ENCODE results near the gene OR4D11.
"Not testable (repeated sequence)": the region's sequence is repeated elsewhere in the genome, so short reads cannot be mapped to it uniquely, and the experiment has no call there.

Gene OR4D11

GRCh38 chr11:59503276-59503675, at the start of gene OR4D11:
Gene OR4D11 (plus strand): TSS chr11:59503576. CDS start chr11:59503576, 0 bp downstream.
- no peak for DNase-seq

GRCh38 chr11:59456661-59457060, 46.7 kb upstream of the OR4D11 start, which contains the start of gene OR4D6:
Gene OR4D6 (plus strand): TSS chr11:59456961. CDS start chr11:59456961, 0 bp downstream.
- no peak for DNase-seq

GRCh38 chr11:59459916-59460315, 43.5 kb upstream of the OR4D11 start:
- DNase-seq, result no peak

- no peak for DNase-seq
These were observed 40.2 kb upstream of the OR4D11 start for GRCh38 chr11:59463190-59463641.

- no peak for DNase-seq
These were observed 30.4 kb upstream of the OR4D11 start, which contains the start of gene OR4D10 for GRCh38 chr11:59473015-59473414. Gene OR4D10 (plus strand): TSS chr11:59473315. CDS start chr11:59477430, 4,115 bp downstream.

GRCh38 chr11:59475176-59475575, 28.2 kb upstream of the OR4D11 start:
- DNase-seq, result no peak

GRCh38 chr11:59479906-59480305, 23.5 kb upstream of the OR4D11 start:
- no peak for DNase-seq

GRCh38 chr11:59480359-59480758, 23.0 kb upstream of the OR4D11 start:
- no peak for DNase-seq

- no peak for DNase-seq
These were observed 1.4 kb upstream of the OR4D11 start for GRCh38 chr11:59501931-59502330.

- no peak for DNase-seq
These were observed 7.7 kb downstream of the OR4D11 start, which contains the start of gene OR4D9 for GRCh38 chr11:59510941-59511589. Gene OR4D9 (plus strand): TSS chr11:59511539. CDS start chr11:59514913, 3,374 bp downstream.

GRCh38 chr11:59511675-59512074, 8.3 kb downstream of the OR4D11 start:
- no peak for DNase-seq

GRCh38 chr11:59520139-59520538, 16.8 kb downstream of the OR4D11 start:
- DNase-seq, result not testable (repeated sequence)

GRCh38 chr11:59520741-59521140, 17.4 kb downstream of the OR4D11 start:
- DNase-seq, result no peak

GRCh38 chr11:59523541-59523940, 20.2 kb downstream of the OR4D11 start:
- DNase-seq, result no peak

GRCh38 chr11:59528711-59529110, 25.3 kb downstream of the OR4D11 start:
- no peak for DNase-seq

- no peak for DNase-seq
These were observed 29.2 kb downstream of the OR4D11 start for GRCh38 chr11:59532620-59533019.

GRCh38 chr11:59534676-59535075, 31.3 kb downstream of the OR4D11 start:
- no peak for DNase-seq

- DNase-seq, result no peak
These were observed 38.9 kb downstream of the OR4D11 start for GRCh38 chr11:59542142-59542810.

- not testable (repeated sequence) for DNase-seq
These were observed 40.3 kb downstream of the OR4D11 start for GRCh38 chr11:59543713-59544112.

- no peak for DNase-seq
These were observed 41.4 kb downstream of the OR4D11 start for GRCh38 chr11:59544869-59545178.

- DNase-seq, result no peak
These were observed 42.0 kb downstream of the OR4D11 start for GRCh38 chr11:59545179-59546020.

- not testable (repeated sequence) for DNase-seq
These were observed 44.4 kb downstream of the OR4D11 start for GRCh38 chr11:59547605-59548308.

- no peak for DNase-seq
These were observed 44.9 kb downstream of the OR4D11 start for GRCh38 chr11:59548309-59548656.

All from activated CD8-positive, alpha-beta memory T cell treated with anti-CD3 and anti-CD28 coated beads for 24 hours (primary cell).